Measurements from ENCODE around the gene LPGAT1. TPM values are rescaled to one million over a fixed set of nuclear protein-coding genes. Genes with fewer than 3 reads are reported as not detected.

The LPGAT1 gene
- total RNA-seq, 1 donor from 2014 or later = 35.3 TPM

DNA sequence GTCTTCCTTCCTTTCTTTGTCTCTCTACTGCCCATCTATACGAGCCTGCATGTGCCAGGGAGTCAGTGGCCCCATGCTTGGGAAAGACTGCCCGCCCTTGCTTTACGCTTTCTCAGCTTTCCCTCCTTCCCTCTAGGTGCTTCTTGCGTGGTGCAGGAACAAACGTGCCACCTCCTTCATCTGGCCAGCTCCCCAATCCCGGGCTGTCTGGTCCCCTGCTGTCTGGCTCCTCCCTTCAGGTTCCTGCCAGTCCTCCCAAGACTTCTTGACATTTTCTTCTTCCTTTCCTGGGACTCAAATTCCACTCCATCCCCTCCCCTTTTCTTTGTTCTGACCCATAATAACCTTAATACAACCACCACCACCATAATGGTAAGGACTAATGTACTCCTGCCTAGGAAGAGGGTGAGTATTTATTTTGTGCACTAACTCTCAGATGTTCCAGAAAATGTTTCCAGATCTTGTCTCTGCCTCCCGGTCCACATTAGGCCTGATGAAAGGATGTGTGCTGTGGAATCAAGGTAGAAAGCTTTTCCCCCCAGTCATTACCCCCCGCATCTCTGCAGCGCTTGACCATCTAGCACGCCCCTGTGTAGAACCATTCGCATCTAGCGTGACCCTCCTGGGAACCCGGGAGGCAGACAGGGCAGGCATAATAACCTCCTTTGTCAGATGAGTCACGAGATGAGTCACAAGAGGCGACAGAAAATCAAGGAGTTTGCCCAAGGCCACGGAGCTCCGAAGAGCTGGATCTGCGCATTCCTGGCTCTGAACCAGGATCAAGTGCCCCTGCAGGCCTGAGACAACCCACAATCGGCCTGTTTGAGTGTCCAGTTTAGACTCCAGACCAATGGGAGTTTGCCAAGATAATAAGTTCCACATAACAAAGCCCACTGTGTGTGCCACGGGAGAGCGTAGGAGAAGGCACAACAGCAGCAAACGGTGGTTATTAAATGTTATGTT is 95.1 kb downstream of the LPGAT1 start:
- H3K27me3 Mint-ChIP-seq (ENCODE audit: insufficient read depth) = peaks cover 4% of the 10 kb centered on the region
- no peaks in the 10 kb centered on the region for H3K9me3 Mint-ChIP-seq
- no peaks in the 10 kb centered on the region for H3K36me3 Mint-ChIP-seq (ENCODE audit: low read depth)
- no peak for DNase-seq (ENCODE audit: low spot score)
- peaks cover 25% of the 10 kb centered on the region for H3K4me1 Mint-ChIP-seq (ENCODE audit: low read depth)
- intact Hi-C loops (cut with micrococcal nuclease) = loop anchor here (5.0 kb wide), 1 partner anchor 97 kb away; the partner anchor contains the start of gene LPGAT1
- no peak overlapping the region for H3K4me3 Mint-ChIP-seq
- no peak overlapping the region for H3K27ac Mint-ChIP-seq

- H3K27ac Mint-ChIP-seq = no peak overlapping the region
- H3K36me3 Mint-ChIP-seq (ENCODE audit: low read depth) = no peaks in the 10 kb centered on the region
- no peaks in the 10 kb centered on the region for H3K9me3 Mint-ChIP-seq
- peaks cover 18% of the 10 kb centered on the region for H3K4me1 Mint-ChIP-seq (ENCODE audit: low read depth)
- no peak overlapping the region for H3K4me3 Mint-ChIP-seq
- intact Hi-C loops (cut with micrococcal nuclease) = loop anchor here (5.0 kb wide), 1 partner anchor 98 kb away; the partner anchor contains the start of gene LPGAT1
- peaks cover 2% of the 10 kb centered on the region for H3K27me3 Mint-ChIP-seq (ENCODE audit: insufficient read depth)
- no peak for DNase-seq (ENCODE audit: low spot score)
Measured at GRCh38 chr1:211734791-211735190, 95.8 kb downstream of the LPGAT1 start.

- H3K27me3 Mint-ChIP-seq (ENCODE audit: insufficient read depth) = peaks cover 2% of the 10 kb centered on the region
Measured at GRCh38 chr1:211734359-211734758, 96.2 kb downstream of the LPGAT1 start.

GRCh38 chr1:211732293-211732980 is 98.1 kb downstream of the LPGAT1 start:
- no peak for DNase-seq (ENCODE audit: low spot score)
- H3K4me3 Mint-ChIP-seq = no peak overlapping the region
- intact Hi-C loops (cut with micrococcal nuclease) = no loop called here
- H3K9me3 Mint-ChIP-seq = no peaks in the 10 kb centered on the region
- H3K4me1 Mint-ChIP-seq (ENCODE audit: low read depth) = no peaks in the 10 kb centered on the region
- H3K27me3 Mint-ChIP-seq (ENCODE audit: insufficient read depth) = peaks cover 2% of the 10 kb centered on the region
- no peaks in the 10 kb centered on the region for H3K36me3 Mint-ChIP-seq (ENCODE audit: low read depth)
- no peak overlapping the region for H3K27ac Mint-ChIP-seq

More at GRCh38 chr1:211734359-211734758, 96.2 kb downstream of the LPGAT1 start:
- Mint-ChIP-seq H3K9me3 (no peaks in the 10 kb centered on the region), H3K36me3 (ENCODE audit: low read depth) (no peaks in the 10 kb centered on the region), H3K4me1 (ENCODE audit: low read depth) (peaks cover 14% of the 10 kb centered on the region), H3K4me3 (no peak overlapping the region), H3K27ac (no peak overlapping the region)
- intact Hi-C loops (cut with micrococcal nuclease) = no loop called here
- DNase-seq (ENCODE audit: low spot score) = no peak

DNA sequence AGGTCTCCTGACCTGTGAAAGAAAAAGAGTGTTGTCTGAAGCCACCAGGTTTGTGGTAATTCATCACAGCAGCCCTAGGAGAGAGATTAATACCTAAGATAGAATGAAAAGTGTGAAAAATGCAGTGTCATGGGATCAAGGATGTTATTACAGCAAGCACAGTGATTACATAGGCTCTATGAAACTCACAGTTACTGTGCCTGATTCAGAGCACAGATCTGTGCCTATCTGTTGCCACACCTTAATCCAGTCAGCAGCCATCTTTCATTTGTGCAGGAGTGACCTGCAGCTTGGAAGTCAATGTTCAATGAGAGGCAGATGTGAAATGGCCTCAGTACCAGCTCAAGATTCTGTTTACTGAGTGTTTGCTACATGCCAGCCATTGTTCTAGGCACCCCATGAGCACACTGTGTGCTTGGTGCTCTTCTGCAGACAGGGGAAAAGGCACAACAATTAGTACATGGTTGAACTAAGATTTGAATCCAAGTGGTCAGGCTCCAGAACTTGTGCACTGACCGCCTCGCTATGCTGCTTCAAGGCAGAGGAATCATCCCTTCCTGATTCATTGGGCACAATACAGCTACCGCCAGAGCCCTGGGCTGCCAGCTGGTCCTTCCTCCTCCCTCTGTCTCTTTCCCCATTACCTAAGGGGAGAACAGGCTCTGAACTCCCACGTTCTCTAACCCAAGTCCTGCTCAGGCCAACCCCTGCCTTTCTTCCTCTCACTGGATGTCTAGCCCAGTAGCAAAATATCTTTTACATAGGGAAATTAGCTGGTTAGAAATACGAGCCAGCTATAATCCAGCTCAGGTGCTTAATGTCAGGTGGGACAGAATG is 98.9 kb downstream of the LPGAT1 start:
- intact Hi-C loops (cut with micrococcal nuclease) = no loop called here
- Mint-ChIP-seq H3K4me1 (ENCODE audit: low read depth) (no peaks in the 10 kb centered on the region), H3K4me3 (no peak overlapping the region), H3K27me3 (ENCODE audit: insufficient read depth) (peaks cover 2% of the 10 kb centered on the region), H3K27ac (no peak overlapping the region), H3K36me3 (ENCODE audit: low read depth) (no peaks in the 10 kb centered on the region), H3K9me3 (no peaks in the 10 kb centered on the region)
- DNase-seq (ENCODE audit: low spot score) = no peak

DNA sequence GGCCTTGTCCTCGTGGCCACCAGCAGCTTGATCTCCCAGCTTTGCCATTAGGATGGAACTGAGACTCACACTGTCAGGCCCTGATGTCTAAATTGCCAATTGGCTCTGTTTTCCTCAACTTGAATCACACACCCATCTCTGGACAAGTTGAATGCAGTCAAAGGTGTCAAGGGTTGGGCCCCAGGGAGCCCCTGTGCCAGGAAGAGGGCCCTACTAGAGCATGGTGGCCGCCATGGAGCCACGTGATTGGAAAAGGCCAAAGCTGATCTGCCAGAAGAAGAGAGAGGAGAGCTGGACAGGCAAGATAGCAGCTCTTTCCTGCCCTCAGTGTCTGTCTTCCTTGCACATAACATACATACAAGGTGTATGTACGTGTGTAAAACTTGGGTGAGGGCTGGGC is 100.2 kb downstream of the LPGAT1 start:
- no peaks in the 10 kb centered on the region for H3K36me3 Mint-ChIP-seq (ENCODE audit: low read depth)

GRCh38 chr1:211729238-211729637 is 101.3 kb downstream of the LPGAT1 start:
- no peak for DNase-seq (ENCODE audit: low spot score)
- no peak overlapping the region for H3K27ac Mint-ChIP-seq
- peaks cover 2% of the 10 kb centered on the region for H3K27me3 Mint-ChIP-seq (ENCODE audit: insufficient read depth)
- no peaks in the 10 kb centered on the region for H3K9me3 Mint-ChIP-seq
- no peaks in the 10 kb centered on the region for H3K4me1 Mint-ChIP-seq (ENCODE audit: low read depth)
- H3K36me3 Mint-ChIP-seq (ENCODE audit: low read depth) = no peaks in the 10 kb centered on the region
- no peak overlapping the region for H3K4me3 Mint-ChIP-seq
- intact Hi-C loops (cut with micrococcal nuclease) = no loop called here

More for the DNA sequence above, 100.2 kb downstream of the LPGAT1 start:
- H3K4me1 Mint-ChIP-seq (ENCODE audit: low read depth) = no peaks in the 10 kb centered on the region
- DNase-seq (ENCODE audit: low spot score) = no peak
- H3K4me3 Mint-ChIP-seq = no peak overlapping the region
- H3K27me3 Mint-ChIP-seq (ENCODE audit: insufficient read depth) = peaks cover 2% of the 10 kb centered on the region
- no peaks in the 10 kb centered on the region for H3K9me3 Mint-ChIP-seq
- intact Hi-C loops (cut with micrococcal nuclease) = no loop called here
- no peak overlapping the region for H3K27ac Mint-ChIP-seq

GRCh38 chr1:211726467-211726995 is 104.0 kb downstream of the LPGAT1 start:
- H3K4me3 Mint-ChIP-seq = no peak overlapping the region
- no peaks in the 10 kb centered on the region for H3K36me3 Mint-ChIP-seq (ENCODE audit: low read depth)
- H3K27me3 Mint-ChIP-seq (ENCODE audit: insufficient read depth) = peaks cover 13% of the 10 kb centered on the region
- intact Hi-C loops (cut with micrococcal nuclease) = no loop called here
- no peaks in the 10 kb centered on the region for H3K9me3 Mint-ChIP-seq
- no peak overlapping the region for H3K27ac Mint-ChIP-seq
- no peaks in the 10 kb centered on the region for H3K4me1 Mint-ChIP-seq (ENCODE audit: low read depth)
- DNase-seq (ENCODE audit: low spot score) = no peak

GRCh38 chr1:211724687-211725196 is 105.8 kb downstream of the LPGAT1 start:
- no peaks in the 10 kb centered on the region for H3K9me3 Mint-ChIP-seq
- DNase-seq (ENCODE audit: low spot score) = no peak
- no peaks in the 10 kb centered on the region for H3K36me3 Mint-ChIP-seq (ENCODE audit: low read depth)
- peaks cover 13% of the 10 kb centered on the region for H3K27me3 Mint-ChIP-seq (ENCODE audit: insufficient read depth)
- H3K4me3 Mint-ChIP-seq = no peak overlapping the region
- H3K4me1 Mint-ChIP-seq (ENCODE audit: low read depth) = no peaks in the 10 kb centered on the region
- H3K27ac Mint-ChIP-seq = no peak overlapping the region
- intact Hi-C loops (cut with micrococcal nuclease) = no loop called here

DNA sequence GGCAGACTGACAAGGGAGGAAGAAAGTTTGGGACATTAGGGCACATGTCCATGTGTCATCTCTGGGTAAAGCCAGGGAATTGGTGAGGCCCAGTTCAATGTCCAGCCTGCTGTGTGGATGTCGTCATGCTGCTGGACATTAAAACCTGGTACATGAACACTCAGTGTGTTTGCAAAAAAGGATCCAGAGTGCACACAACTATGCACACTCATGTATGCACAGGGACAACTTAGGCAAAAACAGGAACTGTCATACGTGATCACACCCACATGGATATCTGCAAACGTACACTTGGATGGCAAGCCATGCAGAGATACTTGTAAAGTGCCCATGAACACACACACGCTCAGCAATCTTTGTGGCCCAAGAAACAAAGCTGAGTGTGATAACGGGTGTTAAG is 107.3 kb downstream of the LPGAT1 start:
- intact Hi-C loops (cut with micrococcal nuclease) = no loop called here
- no peaks in the 10 kb centered on the region for H3K4me1 Mint-ChIP-seq (ENCODE audit: low read depth)
- H3K4me3 Mint-ChIP-seq = no peak overlapping the region
- no peak for DNase-seq (ENCODE audit: low spot score)
- no peaks in the 10 kb centered on the region for H3K36me3 Mint-ChIP-seq (ENCODE audit: low read depth)
- H3K9me3 Mint-ChIP-seq = no peaks in the 10 kb centered on the region
- H3K27me3 Mint-ChIP-seq (ENCODE audit: insufficient read depth) = peaks cover 13% of the 10 kb centered on the region
- no peak overlapping the region for H3K27ac Mint-ChIP-seq

DNA sequence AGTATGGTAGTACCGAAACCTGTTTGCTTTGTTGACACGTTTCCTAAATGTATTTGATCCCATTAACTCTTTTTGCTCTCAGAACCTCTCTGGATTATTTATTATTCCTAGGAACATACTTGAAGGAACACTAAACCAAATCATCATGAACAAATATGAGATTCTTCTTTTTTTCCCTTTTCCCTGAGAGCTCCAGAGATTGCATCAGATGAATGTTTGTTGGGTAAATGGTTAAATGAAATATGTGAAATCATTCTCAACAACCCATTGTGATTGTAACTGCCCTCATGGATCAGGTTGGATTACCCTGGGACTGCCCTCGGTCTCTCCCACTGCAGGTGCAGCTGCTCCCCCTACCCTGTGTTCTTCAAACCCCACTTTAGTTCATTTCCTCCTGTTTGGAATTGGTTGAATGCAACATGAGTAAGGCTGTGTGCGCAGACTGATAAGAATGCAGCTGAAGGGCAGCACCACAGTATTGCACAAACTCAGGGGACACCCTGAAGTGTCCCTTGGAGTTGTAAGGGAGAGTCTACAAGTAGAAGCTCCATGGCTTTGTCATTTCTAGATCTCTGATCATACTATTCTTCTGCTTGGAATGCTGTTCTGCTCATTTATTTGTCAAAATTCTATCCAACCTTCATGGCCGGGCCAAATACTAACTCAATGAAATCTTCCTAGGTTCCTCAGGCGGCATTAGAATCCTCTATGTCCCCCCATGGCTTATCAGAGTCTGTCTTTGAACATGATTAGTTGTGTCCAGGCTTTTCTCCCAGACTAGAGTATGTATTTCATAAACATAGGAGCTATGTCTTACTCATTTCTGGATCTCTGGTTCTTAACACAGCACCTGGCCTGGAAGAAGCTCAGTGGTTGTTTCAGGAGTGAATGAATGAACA is 108.0 kb downstream of the LPGAT1 start:
- Mint-ChIP-seq H3K36me3 (ENCODE audit: low read depth) (no peaks in the 10 kb centered on the region), H3K9me3 (no peaks in the 10 kb centered on the region), H3K27ac (no peak overlapping the region), H3K4me3 (no peak overlapping the region), H3K27me3 (ENCODE audit: insufficient read depth) (peaks cover 16% of the 10 kb centered on the region), H3K4me1 (ENCODE audit: low read depth) (no peaks in the 10 kb centered on the region)
- no peak for DNase-seq (ENCODE audit: low spot score)
- intact Hi-C loops (cut with micrococcal nuclease) = no loop called here

All from activated T-helper 1 cell treated with anti-CD3 and anti-CD28 coated beads, Interleukin-12 subunit alpha, Interleukin-12 subunit beta, Interleukin-2, Interleukin-4 antibody, amounts not matched to agents 30 ng/mL and 10 ng/mL and 1 ng/mL, durations not matched to agents 14 hours and 24 hours and 36 hours (primary cell).